T47D (cell line): ENCODE measurements around the gene ORM2.
"Not testable (repeated sequence)": the region's sequence is repeated elsewhere in the genome, so short reads cannot be mapped to it uniquely, and the experiment has no call there.

Experiments
- DNase-seq, 2 experiments: peaks; one replicate each; pipeline versions ENCODE4 v3.0.0 to v3.0.0-alpha.2; 2011 to 2012; ENCODE audit warnings: low read depth in 1 of 2, low spot score in 1 of 2
- JUND ChIP-seq: IDR thresholded peaks from 2 replicates; pipeline ENCODE4 v1.6.1; 2012; ENCODE audit warnings: low read depth
- in situ Hi-C: cut with HindIII; loops from 2 replicates; pipeline ENCODE4 v1.10.0; 2016; ENCODE audit warnings: low sequenced_read_pairs, low pct_unique_long_range_greater_than_20kb

Gene ORM2

DNA sequence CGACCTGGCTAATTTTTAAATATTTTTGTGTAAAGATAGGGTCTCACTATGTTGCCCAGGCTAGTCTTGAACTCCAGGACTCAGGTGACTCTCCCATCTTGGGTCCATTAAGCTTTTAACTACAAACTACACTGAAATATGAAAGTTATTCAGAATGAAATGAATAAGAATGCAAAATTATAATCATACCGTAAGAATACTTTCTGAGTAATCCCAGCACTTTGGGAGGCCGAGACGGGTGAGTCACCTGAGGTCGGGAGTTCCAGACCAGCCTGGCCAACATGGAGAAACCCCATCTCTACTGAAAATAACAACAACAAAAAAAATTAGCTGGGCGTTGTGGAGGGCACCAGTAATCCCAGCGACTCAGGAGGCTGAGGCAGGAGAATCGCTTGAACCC lies 7.9 kb upstream of the ORM2 start:
- DNase-seq: no peak
- in situ Hi-C loops: no loop called here
- no peak for TF ChIP-seq JUND

DNA sequence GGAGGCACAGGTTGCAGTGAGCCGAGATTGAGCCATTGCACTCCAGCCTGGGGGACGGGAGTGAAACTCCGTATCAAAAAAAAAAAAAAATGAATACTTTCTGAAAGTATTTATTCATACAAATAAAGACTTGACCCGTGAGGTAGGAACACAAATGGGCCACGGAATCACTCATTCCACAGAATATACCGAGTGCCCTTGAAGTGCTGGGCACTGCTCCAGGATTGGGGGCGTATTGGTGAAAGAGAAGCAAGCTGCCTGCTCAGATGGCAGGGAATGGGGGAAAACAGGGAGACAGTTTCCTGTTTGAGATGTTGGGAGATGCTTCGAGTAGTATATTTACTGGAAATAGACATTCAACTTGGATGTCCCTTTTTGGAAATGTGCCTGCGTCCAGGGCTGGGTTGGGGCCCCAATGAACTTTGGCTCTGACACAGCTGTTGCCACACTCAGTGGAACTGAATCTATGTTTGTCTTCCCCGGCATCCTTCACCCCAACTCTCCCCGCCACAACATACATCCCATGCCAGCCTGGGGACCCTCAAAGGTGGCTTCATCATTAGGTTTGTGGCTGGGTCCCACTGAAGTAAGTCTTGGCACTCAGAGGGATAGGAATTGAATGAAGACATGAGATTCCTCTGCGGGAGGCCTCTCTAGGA lies 7.4 kb upstream of the ORM2 start:
- not testable (repeated sequence) for DNase-seq

DNA sequence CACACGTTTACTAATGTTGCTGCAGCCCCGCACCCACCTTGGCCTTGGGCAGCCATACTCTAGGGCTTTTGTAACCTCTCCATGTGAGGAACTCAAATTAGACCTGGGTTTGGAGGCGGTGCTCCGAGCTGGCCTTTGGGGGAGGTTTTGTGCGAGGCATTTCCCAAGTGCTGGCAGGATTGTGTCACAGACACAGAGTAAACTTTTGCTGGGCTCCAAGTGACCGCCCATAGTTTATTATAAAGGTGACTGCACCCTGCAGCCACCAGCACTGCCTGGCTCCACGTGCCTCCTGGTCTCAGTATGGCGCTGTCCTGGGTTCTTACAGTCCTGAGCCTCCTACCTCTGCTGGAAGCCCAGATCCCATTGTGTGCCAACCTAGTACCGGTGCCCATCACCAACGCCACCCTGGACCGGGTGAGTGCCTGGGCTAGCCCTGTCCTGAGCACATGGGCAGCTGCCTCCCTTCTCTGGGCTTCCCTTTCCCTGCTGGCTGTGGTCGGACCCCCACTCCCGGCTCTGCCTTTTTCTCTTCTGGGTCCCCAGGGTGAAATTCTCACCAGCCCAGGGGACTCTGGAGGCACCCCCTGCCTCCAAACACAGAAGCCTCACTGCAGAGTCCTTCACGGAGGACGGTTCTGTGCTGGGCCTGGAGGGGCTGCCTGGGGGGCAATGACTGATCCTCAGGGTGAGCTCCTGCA lies 6.7 kb upstream of the ORM2 start, which contains the start of gene ORM1:
Gene ORM1 (plus strand): TSS at position 268 of the 701 bp plus-strand sequence. CDS start 36 bp downstream, at position 304.
- DNase-seq, in situ Hi-C loops: not testable (repeated sequence)

More for the DNA sequence above, 7.4 kb upstream of the ORM2 start:
- in situ Hi-C loops: not testable (repeated sequence)

DNA sequence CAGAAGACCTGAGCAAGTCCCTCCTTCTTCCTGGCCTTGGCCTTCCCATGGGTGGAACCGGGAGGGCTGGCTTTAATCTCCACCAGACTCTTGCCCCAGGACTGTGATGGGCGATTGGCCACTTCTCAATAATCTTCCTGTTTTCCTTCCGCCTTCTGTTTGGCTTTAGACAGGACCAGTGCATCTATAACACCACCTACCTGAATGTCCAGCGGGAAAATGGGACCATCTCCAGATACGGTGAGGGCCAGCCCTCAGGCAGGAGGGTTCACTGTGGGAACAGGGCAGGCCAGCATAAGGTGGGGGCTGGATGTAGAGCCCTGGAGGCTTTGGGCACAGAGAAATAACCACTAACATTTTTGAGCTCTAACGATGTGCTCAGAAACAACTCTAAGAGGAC lies 5.8 kb upstream of the ORM2 start:
- DNase-seq, in situ Hi-C loops: not testable (repeated sequence)

DNA sequence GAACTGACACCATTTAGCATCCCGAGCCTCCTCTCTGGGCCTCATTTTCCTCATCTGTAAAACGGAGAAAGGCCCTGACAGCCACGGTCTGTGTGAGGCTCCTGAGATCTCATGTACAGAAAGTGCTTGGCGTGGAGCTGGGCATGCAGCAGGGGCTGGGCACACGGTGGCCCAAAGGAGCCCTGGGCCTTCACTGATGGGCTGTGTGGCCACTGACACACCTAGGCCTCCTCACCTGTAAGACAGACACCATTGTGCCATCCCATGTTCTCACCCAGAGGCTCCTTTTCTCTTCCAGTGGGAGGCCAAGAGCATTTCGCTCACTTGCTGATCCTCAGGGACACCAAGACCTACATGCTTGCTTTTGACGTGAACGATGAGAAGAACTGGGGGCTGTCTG lies 5.2 kb upstream of the ORM2 start:
- in situ Hi-C loops: no loop called here
- TF ChIP-seq JUND: no peak
- DNase-seq: no peak

DNA sequence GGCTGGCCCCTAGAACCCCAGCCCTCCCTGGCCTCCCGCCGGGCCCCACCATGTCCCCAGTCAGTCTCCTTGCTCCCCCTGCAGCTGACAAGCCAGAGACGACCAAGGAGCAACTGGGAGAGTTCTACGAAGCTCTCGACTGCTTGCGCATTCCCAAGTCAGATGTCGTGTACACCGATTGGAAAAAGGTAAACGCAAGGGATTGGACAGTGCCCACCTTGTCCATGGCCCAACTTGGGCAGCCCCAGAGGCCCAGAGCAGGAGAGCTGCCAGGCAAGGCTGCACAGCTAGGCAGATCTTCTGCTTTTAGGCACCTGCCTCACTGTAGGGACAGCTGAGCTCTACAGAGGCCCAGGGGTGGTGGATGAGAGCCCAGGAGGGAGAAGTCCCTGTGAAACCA lies 4.7 kb upstream of the ORM2 start:
- DNase-seq, in situ Hi-C loops: not testable (repeated sequence)

DNA sequence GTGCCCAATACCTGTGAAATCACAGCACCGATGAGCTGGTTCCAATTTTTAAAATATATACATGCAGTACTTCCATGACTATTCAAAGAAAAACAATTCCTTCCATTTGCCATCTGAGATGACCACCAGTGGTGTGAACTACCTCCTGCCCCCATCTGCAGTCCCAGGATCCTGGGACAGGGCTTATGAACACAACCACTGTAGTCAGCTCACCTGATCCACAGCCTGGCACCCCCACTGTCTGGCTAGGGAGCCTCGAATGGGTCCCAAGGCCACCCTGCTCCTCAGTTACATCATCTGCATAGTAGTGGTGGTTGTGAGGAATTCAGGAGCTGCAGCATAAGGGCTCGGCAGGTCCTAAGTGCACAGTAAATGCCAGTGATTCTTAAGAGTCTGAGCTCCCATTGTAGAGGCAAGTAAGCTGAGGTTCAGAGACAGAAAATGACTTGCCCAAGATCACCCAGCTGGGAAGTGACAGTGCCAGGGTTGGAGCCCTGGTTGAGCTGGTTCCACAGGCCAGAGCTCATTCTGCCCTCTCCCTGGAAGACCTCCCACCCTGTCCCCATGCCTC lies 3.9 kb upstream of the ORM2 start:
- in situ Hi-C loops, DNase-seq: not testable (repeated sequence)

DNA sequence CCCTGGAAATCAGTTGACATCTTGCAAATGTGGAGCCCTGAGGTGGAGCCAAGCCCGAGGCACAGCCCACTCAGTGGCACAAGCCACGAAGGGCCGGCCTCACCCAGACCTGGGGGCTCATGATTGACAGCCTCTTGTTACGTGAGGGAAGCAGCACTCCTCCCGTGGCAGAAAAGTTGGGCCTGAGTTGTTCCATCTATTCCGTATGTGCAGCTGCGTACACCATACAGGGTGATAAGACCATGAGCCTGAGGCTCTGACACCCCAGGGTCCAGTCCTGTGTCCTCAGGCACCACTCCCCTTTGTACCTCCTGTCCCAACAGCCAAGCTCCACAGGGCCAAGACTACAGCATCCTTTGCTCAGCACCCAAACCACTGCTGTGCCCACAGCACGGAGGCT lies 1.9 kb upstream of the ORM2 start:
- in situ Hi-C loops: no loop called here
- DNase-seq: no peak
- TF ChIP-seq JUND: no peak

DNA sequence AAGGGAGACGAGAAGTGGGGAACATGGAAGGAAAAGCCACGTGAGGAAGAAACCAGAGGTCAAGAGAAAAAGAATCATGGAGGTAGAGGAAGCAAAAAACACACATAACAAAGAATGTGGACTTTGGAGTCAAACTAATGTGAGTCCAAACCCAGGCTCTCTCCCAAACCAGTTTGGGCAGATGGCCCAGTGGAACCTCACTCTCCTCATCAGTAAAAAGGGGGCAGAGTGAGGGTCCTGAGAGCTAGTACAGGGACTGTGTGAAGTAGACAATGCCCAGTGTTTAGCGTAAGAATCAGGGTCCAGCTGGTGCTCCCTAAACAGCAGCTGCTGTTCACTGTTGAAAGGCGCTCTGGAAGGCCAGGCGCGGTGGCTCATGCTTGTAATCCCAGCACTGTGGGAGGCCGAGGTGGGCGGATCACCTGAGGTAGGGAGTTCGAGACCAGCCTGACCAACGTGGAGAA lies 1.3 kb upstream of the ORM2 start:
- DNase-seq, in situ Hi-C loops: not testable (repeated sequence)

DNA sequence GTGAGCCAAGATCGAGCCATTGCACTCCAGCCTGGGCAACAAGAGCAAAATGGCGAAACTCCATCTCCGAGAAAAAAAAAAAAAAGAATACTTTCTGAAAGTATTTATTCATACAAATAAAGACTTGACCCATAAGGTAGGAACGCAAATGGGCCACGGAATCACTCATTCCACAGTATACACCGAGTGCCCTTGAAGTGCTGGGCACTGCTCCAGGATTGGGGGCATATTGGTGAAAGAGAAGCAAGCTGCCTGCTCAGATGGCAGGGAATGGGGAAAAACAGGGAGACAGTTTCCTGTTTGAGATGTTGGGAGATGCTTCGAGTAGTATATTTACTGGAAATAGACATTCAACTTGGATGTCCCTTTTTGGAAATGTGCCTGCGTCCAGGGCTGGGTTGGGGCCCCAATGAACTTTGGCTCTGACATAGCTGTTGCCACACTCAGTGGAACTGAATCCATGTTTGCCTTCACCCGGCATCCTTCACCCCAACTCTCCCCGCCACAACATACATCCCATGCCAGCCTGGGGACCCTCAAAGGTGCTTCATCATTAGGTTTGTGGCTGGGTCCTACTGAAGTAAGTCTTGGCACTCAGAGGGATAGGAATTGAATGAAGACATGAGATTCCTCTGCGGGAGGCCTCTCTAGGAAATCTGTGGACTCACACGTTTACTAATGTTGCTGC lies 588 bp upstream of the ORM2 start:
- in situ Hi-C loops, DNase-seq: not testable (repeated sequence)

DNA sequence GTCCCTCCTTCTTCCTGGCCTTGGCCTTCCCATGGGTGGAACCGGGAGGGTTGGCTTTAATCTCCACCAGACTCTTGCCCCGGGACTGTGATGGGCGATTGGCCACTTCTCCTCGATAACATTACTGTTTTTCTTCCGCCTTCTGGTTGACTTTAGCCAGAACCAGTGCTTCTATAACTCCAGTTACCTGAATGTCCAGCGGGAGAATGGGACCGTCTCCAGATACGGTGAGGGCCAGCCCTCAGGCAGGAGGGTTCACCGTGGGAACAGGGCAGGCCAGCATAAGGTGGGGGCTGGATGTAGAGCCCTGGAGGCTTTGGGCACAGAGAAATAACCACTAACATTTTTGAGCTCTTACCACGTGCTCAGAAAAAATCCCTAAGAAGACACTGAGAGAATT lies 967 bp downstream of the ORM2 start:
- TF ChIP-seq JUND: no peak
- in situ Hi-C loops: no loop called here
- DNase-seq: no peak

DNA sequence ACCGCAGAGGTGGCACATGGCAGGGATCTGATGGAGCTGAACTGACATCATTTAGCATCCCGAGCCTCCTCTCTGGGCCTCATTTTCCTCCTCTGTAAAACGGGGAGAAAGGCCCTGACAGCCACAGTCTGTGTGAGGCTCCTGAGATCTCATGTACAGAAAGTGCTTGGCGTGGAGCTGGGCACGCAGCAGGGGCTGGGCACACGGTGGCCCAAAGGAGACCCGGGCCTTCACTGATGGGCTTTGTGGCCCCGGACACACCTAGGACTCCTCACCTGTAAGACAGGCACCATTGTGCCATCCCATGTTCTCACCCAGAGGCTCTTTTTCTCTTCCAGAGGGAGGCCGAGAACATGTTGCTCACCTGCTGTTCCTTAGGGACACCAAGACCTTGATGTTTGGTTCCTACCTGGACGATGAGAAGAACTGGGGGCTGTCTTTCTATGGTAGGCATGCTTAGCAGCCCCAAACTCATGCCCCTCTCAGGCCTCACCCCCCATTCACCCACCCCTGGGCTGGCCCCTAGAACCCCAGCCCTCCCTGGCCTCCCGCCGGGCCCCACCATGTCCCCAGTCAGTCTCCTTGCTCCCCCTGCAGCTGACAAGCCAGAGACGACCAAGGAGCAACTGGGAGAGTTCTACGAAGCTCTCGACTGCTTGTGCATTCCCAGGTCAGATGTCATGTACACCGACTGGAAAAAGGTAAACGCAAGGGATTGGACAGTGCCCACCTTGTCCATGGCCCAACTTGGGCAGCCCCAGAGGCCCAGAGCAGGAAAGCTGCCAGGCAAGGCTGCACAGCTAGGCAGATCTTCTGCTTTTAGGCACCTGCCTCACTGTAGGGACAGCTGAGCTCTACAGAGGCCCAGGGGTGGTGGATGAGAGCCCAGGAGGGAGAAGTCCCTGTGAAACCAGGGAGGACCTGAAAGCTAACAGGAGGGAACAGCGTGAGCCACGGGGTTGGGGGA lies 1.8 kb downstream of the ORM2 start:
- DNase-seq, in situ Hi-C loops: not testable (repeated sequence)

DNA sequence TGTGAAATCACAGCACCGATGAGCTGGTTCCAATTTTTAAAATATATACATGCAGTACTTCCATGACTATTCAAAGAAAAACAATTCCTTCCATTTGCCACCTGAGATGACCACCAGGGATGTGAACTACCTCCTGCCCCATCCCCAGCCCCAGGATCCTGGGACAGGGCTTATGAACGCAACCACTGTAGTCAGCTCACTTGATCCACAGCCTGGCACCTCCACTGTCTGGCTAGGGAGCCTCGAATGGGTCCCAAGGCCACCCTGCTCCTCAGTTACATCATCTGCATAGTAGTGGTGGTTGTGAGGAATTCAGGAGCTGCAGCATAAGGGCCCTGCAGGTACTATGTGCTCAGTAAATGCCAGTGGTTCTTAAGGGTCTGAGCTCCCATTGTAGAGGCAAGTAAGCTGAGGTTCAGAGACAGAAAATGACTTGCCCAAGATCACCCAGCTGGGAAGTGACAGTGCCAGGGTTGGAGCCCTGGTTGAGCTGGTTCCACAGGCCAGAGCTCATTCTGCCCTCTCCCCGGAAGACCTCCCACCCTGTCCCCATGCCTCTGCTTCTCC lies 2.9 kb downstream of the ORM2 start:
- in situ Hi-C loops, DNase-seq: not testable (repeated sequence)

DNA sequence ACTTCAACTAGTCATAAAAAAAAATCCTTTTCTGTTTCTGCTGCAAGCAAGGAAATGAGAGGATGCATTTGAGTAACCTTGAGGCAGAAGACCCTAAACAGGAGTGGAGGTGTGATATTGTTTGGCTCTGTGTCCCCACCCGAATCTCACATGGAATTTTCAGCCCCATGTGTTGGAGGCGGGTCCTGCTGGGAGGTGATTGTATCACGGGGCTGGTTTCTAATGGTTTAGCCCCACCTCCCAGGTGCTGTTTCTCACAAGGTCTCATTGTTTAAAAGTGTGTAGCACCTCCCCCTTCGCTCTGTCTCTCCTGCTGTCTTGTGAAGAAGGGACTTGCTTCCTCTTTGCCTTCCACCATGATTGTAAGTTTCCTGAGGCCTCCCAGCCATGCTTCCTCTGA lies 4.0 kb downstream of the ORM2 start:
- DNase-seq, in situ Hi-C loops: not testable (repeated sequence)
